ENCODE data around the gene TTYH3.
"Not testable (repeated sequence)": the region's sequence is repeated elsewhere in the genome, so short reads cannot be mapped to it uniquely, and the experiment has no call there.

Gene TTYH3

GRCh38 chr7:2609646-2610045, 22.1 kb upstream of the TTYH3 start:
- H3K4me3 ChIP-seq (ENCODE audit: insufficient read depth, low read depth, low read length); H3K27ac ChIP-seq (ENCODE audit: insufficient read depth, low read depth, low read length, poor library complexity, severe bottlenecking); H3K9me3 ChIP-seq (ENCODE audit: control insufficient read depth, low read length); H3K27me3 ChIP-seq (ENCODE audit: control insufficient read depth, insufficient read depth, low read length, poor library complexity, severe bottlenecking); H3K36me3 ChIP-seq (ENCODE audit: control insufficient read depth, insufficient read depth, low read length): not testable (repeated sequence)
- 93 to 94% methylated on average over 6 of the region's 6 CpGs for WGBS, 2 experiments
- peaks cover 30% of the 10 kb centered on the region for H3K4me1 ChIP-seq (ENCODE audit: control insufficient read depth, insufficient read depth, low read length)

DNA sequence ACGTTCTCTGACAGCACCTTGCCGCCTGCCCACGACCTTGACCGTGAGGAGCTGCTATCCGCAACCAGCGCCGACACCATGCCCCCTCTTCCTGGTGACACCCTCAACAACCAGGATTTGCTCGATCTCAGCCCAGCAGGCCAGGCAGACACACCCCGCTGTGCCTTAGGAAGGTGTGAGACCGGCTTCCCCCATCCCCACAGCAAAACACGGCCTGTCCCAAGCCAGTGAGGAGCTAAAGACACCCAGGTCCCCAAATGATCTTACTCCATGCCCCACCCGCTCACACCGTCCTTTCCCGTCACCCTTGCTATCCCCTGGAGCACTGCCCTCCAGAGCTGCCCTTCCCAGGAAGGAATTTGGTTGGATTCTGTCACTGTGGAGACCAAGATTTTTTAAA, 21.3 kb upstream of the TTYH3 start:
- 82 to 87% methylated on average over 14 of the region's 14 CpGs for WGBS, 2 experiments
- peaks cover 30% of the 10 kb centered on the region for H3K4me1 ChIP-seq (ENCODE audit: control insufficient read depth, insufficient read depth, low read length)
- no peaks in the 10 kb centered on the region for H3K36me3 ChIP-seq (ENCODE audit: control insufficient read depth, insufficient read depth, low read length)
- no peak overlapping the region for H3K4me3 ChIP-seq (ENCODE audit: insufficient read depth, low read depth, low read length)
- H3K27me3 ChIP-seq (ENCODE audit: control insufficient read depth, insufficient read depth, low read length, poor library complexity, severe bottlenecking), result no peaks in the 10 kb centered on the region
- H3K27ac ChIP-seq (ENCODE audit: insufficient read depth, low read depth, low read length, poor library complexity, severe bottlenecking), result no peak overlapping the region
- no peaks in the 10 kb centered on the region for H3K9me3 ChIP-seq (ENCODE audit: control insufficient read depth, low read length)

DNA sequence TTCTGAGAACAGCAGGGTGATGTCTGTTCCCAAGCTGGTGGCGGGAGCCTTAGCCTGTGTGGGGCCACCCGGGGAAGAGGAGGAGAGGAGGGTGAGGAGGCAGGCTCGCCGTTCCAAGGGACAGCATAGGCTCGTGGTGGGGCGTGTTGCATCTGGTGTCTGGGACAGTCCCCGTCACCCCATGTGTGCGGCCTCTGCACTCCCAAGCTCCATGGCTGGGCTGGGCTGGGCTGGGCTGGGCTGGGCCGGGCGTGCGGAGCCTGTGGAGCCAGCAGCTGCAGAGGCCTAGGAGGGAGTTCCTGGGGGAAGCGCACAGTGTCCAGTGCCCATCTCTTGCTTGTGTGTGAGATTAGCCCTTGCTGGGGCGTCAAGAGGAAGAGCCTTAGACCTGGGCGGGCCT, 20.9 kb upstream of the TTYH3 start:
- no peak overlapping the region for H3K27ac ChIP-seq (ENCODE audit: insufficient read depth, low read depth, low read length, poor library complexity, severe bottlenecking)
- H3K4me1 ChIP-seq (ENCODE audit: control insufficient read depth, insufficient read depth, low read length), result peaks cover 30% of the 10 kb centered on the region
- H3K4me3 ChIP-seq (ENCODE audit: insufficient read depth, low read depth, low read length), result no peak overlapping the region
- H3K9me3 ChIP-seq (ENCODE audit: control insufficient read depth, low read length), result no peaks in the 10 kb centered on the region
- no peaks in the 10 kb centered on the region for H3K27me3 ChIP-seq (ENCODE audit: control insufficient read depth, insufficient read depth, low read length, poor library complexity, severe bottlenecking)
- WGBS, 2 experiments, result 84 to 86% methylated on average over 14 of the region's 14 CpGs
- no peaks in the 10 kb centered on the region for H3K36me3 ChIP-seq (ENCODE audit: control insufficient read depth, insufficient read depth, low read length)

GRCh38 chr7:2611401-2611800, 20.4 kb upstream of the TTYH3 start:
- Histone ChIP-seq H3K9me3 (ENCODE audit: control insufficient read depth, low read length) (no peaks in the 10 kb centered on the region), H3K4me1 (ENCODE audit: control insufficient read depth, insufficient read depth, low read length) (peaks cover 31% of the 10 kb centered on the region), H3K27ac (ENCODE audit: insufficient read depth, low read depth, low read length, poor library complexity, severe bottlenecking) (no peak overlapping the region), H3K4me3 (ENCODE audit: insufficient read depth, low read depth, low read length) (no peak overlapping the region), H3K27me3 (ENCODE audit: control insufficient read depth, insufficient read depth, low read length, poor library complexity, severe bottlenecking) (no peaks in the 10 kb centered on the region), H3K36me3 (ENCODE audit: control insufficient read depth, insufficient read depth, low read length) (no peaks in the 10 kb centered on the region)
- WGBS, 2 experiments, result 89 to 92% methylated on average over 11 of the region's 11 CpGs

DNA sequence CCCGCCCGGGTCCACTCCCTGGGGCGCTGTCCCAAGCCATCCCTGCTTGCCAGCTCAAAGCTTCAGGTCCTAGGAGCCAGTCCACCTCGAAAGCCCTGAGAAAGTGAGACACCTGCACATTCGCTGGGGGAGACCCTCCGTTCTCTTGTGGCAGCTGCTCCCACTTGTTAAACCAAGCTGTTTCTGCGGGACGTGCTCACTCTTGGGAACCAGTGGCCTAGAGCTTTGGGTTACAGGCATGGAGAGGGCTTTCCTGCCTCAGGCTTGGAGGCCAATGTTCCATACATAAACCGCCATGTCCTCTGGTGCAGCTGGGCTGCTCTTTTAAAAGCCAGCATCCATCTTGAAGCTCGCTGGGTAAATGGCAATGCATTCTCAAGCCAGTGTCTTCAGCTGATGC, 19.9 kb upstream of the TTYH3 start:
- peaks cover 32% of the 10 kb centered on the region for H3K4me1 ChIP-seq (ENCODE audit: control insufficient read depth, insufficient read depth, low read length)
- H3K27me3 ChIP-seq (ENCODE audit: control insufficient read depth, insufficient read depth, low read length, poor library complexity, severe bottlenecking), result no peaks in the 10 kb centered on the region
- no peaks in the 10 kb centered on the region for H3K36me3 ChIP-seq (ENCODE audit: control insufficient read depth, insufficient read depth, low read length)
- no peak overlapping the region for H3K4me3 ChIP-seq (ENCODE audit: insufficient read depth, low read depth, low read length)
- H3K27ac ChIP-seq (ENCODE audit: insufficient read depth, low read depth, low read length, poor library complexity, severe bottlenecking), result no peak overlapping the region
- WGBS, 2 experiments, result 90% methylated on average over 10 of the region's 10 CpGs
- H3K9me3 ChIP-seq (ENCODE audit: control insufficient read depth, low read length), result no peaks in the 10 kb centered on the region

DNA sequence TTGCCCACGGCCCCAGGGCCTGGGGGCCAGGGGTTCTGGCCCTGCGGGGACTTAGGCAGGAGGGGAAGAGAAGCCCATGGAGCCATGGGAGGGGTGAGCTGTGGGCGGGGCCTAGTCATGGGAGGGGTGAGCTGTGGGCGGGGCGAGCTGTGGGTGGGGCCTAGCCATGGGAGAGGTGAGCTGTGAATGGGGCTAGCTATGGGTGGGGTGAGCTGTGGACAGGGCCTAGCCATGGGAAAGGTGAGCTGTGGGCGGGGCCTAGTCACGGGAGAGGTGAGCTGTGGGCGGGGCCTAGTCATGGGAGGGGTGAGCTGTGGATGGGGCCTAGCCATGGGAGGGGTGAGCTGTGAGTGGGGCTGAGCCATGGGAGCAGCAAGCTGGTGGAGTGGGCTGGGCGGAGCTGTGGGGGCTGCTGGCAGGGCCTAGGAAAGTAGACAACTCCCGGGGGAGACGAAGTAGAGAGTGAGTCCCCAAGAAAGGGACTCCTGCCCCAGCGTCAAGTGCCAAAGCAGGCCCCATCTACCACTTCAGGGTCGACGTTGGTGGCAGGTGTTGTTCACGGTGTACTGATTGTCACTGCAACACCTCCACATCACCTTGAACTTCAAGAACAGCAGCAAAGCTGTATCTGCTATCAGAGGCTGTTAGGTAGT, 19.2 kb upstream of the TTYH3 start:
- Histone ChIP-seq H3K36me3 (ENCODE audit: control insufficient read depth, insufficient read depth, low read length) (no peaks in the 10 kb centered on the region), H3K9me3 (ENCODE audit: control insufficient read depth, low read length) (no peaks in the 10 kb centered on the region), H3K27me3 (ENCODE audit: control insufficient read depth, insufficient read depth, low read length, poor library complexity, severe bottlenecking) (no peaks in the 10 kb centered on the region), H3K4me3 (ENCODE audit: insufficient read depth, low read depth, low read length) (no peak overlapping the region), H3K4me1 (ENCODE audit: control insufficient read depth, insufficient read depth, low read length) (peaks cover 32% of the 10 kb centered on the region), H3K27ac (ENCODE audit: insufficient read depth, low read depth, low read length, poor library complexity, severe bottlenecking) (no peak overlapping the region)
- 81 to 84% methylated on average over 15 of the region's 15 CpGs for WGBS, 2 experiments

DNA sequence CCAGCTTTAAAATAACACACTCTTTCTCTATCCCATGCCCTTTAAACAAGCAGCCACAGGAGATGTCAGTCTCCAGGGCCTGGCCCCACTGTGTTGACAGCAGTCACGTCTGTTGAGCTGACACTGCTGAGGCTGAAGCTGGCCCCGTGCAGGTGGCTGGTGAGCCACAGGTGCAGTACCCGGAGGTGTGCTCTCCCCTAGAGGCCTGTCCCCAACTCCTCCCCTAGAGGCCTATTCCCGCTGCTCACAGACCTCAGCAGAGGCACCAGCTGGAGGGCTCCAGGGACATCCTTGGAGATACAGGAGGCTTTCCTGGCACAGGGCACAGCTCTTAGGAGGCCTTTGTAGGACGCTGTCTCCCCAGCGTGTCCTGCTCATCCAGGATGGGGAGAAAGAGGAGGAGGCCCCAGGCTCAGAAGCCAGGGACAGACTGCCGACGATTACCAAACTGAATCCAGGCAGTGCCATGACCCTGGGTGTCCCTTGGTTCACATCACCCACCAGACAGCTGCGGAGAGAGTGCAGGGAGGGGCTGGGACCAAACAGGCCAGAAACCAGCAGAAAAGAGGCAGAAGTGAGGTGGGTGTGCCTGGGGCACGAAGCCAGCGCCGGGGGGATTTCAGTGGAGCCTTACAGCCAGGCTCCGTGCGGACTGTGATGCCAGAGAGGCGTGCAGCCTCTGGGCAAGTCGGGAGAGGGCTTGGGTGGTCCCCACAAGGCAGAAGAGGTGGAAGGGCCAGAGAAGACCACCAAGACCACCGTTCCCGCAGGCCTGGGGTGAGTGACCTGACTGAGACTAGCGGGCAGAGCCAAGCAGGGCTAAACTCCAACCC, 18.5 kb upstream of the TTYH3 start:
- no peak overlapping the region for H3K27ac ChIP-seq (ENCODE audit: insufficient read depth, low read depth, low read length, poor library complexity, severe bottlenecking)
- no peaks in the 10 kb centered on the region for H3K27me3 ChIP-seq (ENCODE audit: control insufficient read depth, insufficient read depth, low read length, poor library complexity, severe bottlenecking)
- H3K4me1 ChIP-seq (ENCODE audit: control insufficient read depth, insufficient read depth, low read length), result peaks cover 32% of the 10 kb centered on the region
- no peak overlapping the region for H3K4me3 ChIP-seq (ENCODE audit: insufficient read depth, low read depth, low read length)
- no peaks in the 10 kb centered on the region for H3K36me3 ChIP-seq (ENCODE audit: control insufficient read depth, insufficient read depth, low read length)
- H3K9me3 ChIP-seq (ENCODE audit: control insufficient read depth, low read length), result no peaks in the 10 kb centered on the region
- WGBS, 2 experiments, result 89 to 91% methylated on average over 19 of the region's 19 CpGs

DNA sequence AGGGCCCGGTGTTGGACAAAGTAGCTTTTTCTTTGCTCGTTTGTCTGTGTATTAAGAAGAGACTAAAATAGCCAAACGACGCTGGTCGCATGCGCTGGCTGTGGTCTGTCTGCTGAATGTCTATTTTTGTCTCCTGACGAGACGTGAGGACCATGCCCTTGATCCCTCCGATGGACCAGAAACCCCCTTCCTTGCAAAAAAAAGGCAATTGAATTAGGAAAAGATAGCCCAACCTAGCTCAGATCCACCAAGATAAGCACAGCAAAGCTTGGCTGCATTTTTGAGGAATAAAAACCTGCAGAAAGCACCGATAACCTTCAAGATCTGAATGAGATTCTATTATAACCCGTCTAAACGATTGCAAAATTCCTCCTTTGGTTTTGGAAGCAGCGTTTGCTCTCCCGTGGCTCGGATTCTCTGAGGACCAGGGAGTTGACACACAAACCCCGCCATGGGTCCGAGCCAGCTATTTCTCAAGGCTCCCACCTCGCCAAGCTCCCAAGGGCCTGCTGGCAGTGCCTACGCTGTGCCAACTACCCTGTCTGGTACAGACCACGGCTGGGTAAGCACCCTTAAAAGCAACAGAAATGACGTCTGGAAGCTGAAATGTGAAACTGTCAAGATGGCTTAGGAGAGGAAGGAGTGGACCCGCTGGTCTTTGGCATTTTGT, 17.7 kb upstream of the TTYH3 start:
- Histone ChIP-seq H3K4me3 (ENCODE audit: insufficient read depth, low read depth, low read length) (no peak overlapping the region), H3K27me3 (ENCODE audit: control insufficient read depth, insufficient read depth, low read length, poor library complexity, severe bottlenecking) (no peaks in the 10 kb centered on the region), H3K4me1 (ENCODE audit: control insufficient read depth, insufficient read depth, low read length) (peaks cover 32% of the 10 kb centered on the region), H3K9me3 (ENCODE audit: control insufficient read depth, low read length) (no peaks in the 10 kb centered on the region), H3K27ac (ENCODE audit: insufficient read depth, low read depth, low read length, poor library complexity, severe bottlenecking) (no peak overlapping the region), H3K36me3 (ENCODE audit: control insufficient read depth, insufficient read depth, low read length) (no peaks in the 10 kb centered on the region)
- 92 to 93% methylated on average over 21 to 22 of the region's 22 CpGs for WGBS, 2 experiments

DNA sequence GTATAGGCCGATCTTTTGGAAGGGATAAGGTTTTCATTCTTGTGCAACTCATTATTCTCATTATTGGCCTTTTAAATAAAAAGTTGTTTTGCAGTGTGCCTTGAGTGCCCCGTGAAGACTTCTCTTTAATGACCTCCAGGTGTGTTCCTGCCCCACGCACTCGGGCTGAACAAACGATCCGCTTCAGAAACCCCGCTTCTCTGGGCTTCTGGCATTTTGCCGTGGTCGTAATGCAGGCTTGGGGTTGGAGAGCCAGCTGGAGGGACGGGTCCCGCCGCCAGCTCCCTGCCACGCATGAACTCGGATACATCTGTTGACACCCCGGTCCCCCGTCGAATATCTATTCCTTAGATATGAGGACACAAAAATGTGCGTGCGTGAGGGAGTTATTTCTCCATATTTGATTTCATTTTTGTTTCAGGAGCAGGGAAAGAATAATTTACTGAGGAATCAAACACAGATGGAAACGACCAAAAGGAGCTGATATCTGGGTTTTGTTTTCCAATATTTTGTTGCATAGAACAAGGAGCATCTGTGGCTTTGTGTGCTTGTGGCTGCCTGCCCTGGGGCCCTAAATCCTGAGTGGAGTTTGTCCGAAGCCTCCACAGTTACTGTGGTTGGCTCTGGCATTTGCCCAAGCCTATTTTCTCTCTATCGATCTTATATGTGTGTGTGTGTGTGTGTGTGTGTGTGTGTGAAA, 17.0 kb upstream of the TTYH3 start:
- Histone ChIP-seq H3K4me3 (ENCODE audit: insufficient read depth, low read depth, low read length) (no peak overlapping the region), H3K9me3 (ENCODE audit: control insufficient read depth, low read length) (no peaks in the 10 kb centered on the region), H3K27ac (ENCODE audit: insufficient read depth, low read depth, low read length, poor library complexity, severe bottlenecking) (no peak overlapping the region), H3K27me3 (ENCODE audit: control insufficient read depth, insufficient read depth, low read length, poor library complexity, severe bottlenecking) (no peaks in the 10 kb centered on the region), H3K4me1 (ENCODE audit: control insufficient read depth, insufficient read depth, low read length) (peaks cover 32% of the 10 kb centered on the region), H3K36me3 (ENCODE audit: control insufficient read depth, insufficient read depth, low read length) (no peaks in the 10 kb centered on the region)
- 95 to 96% methylated on average over 21 to 22 of the region's 22 CpGs for WGBS, 2 experiments

Measured in ectodermal cell (in vitro differentiated cells).